ENCODE measurements around the gene ASMTL.
"Not testable (repeated sequence)": the region's sequence is repeated elsewhere in the genome, so short reads cannot be mapped to it uniquely, and the experiment has no call there.

Gene ASMTL, protein sequence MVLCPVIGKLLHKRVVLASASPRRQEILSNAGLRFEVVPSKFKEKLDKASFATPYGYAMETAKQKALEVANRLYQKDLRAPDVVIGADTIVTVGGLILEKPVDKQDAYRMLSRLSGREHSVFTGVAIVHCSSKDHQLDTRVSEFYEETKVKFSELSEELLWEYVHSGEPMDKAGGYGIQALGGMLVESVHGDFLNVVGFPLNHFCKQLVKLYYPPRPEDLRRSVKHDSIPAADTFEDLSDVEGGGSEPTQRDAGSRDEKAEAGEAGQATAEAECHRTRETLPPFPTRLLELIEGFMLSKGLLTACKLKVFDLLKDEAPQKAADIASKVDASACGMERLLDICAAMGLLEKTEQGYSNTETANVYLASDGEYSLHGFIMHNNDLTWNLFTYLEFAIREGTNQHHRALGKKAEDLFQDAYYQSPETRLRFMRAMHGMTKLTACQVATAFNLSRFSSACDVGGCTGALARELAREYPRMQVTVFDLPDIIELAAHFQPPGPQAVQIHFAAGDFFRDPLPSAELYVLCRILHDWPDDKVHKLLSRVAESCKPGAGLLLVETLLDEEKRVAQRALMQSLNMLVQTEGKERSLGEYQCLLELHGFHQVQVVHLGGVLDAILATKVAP

DNA sequence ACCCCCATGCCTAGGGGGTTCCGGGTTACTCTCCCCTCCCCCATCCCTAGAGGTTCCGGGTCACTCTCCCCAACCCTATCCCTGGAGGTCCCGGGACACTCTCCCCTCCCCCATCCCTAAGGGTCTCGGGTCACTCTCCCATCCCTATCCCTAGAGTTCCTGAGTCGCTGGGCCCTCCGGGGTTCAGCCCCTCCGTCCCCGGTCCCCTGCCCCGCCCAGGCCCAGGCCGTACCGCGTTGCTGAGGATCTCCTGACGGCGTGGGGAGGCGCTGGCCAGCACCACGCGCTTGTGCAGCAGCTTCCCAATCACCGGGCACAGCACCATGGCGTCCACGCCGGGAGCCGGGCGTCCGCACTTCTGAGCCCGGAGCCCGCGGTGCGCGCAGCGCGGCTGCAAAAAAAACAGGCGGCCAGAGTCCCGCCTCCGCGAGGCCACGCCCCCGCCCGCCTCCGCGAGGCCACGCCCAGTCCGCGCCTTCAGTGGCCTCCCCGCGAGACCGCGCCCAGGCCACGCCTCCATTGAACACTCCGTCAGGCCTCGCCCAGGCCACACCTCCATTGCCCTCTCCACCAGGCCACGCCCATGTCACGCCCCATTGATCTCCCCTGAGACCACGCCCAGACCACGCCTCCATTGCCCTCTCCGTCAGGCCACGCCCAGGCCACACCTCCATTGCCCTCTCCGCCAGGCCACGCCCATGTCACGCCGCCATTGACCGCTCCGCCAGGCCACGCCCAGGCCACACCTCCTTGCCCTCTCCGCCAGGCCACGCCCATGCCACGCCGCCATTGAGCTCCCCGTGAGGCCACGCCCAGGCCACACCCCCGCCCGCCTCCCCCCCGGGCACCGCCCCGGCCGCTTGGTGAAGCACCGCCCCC, at the start of gene ASMTL:
Gene ASMTL, minus strand, starts transcription at position 394 of the 879 bp plus-strand sequence. Its CDS starts 69 bp downstream, at position 325.
- peak; percentile 100 for DNase-seq (ENCODE audit: low read depth in 2 of 3, low spot score in 2 of 3)

DNA sequence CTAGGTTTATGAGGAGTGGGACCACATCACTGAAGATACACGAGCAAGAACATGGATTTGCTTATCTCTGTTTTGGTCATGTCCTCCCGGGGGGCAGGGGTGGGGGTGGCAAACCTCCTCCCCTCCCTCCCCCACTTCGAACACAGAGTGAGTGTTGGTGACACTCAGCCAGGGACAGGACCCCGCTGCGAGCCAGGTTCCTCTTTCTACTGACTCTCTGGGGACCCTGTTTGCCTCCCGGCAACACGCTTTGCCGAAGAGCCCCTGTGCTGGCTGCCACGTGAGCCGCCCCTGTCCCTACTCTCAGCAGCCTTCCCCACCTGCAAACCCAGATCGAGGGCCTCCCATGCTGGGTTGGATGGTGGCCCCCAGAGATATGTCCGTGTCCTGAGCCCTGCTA, 49.5 kb upstream of the ASMTL start:
- no peak for DNase-seq (ENCODE audit: low read depth in 2 of 3, low spot score in 2 of 3)

GRCh38 chrX:1500701-1501624, 48.3 kb upstream of the ASMTL start:
- DNase-seq (ENCODE audit: low read depth in 2 of 3, low spot score in 2 of 3): no peak

DNA sequence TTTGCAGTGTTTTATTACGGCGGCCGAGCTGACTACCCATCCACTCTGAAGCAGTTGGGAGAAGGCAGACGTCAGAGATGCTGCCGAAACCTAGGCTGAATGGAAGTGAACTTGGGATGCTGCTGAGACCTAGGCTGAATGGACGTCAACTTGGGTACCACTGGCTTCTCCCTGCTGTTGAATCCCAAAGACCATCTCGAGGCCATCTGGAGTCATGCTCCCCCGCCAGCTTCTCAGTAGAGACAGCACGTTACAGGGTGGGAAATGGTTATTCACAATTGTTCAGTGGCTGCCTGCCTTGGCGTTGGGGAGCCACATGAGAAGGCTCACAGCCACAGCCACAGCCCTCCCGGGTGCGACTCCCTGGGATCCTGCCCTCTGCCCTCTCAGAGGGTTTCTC, 43.4 kb upstream of the ASMTL start:
- DNase-seq (ENCODE audit: low read depth in 2 of 3, low spot score in 2 of 3): no peak

- no peak for DNase-seq (ENCODE audit: low read depth in 2 of 3, low spot score in 2 of 3)
Observed at GRCh38 chrX:1493877-1494510, 41.3 kb upstream of the ASMTL start.

DNA sequence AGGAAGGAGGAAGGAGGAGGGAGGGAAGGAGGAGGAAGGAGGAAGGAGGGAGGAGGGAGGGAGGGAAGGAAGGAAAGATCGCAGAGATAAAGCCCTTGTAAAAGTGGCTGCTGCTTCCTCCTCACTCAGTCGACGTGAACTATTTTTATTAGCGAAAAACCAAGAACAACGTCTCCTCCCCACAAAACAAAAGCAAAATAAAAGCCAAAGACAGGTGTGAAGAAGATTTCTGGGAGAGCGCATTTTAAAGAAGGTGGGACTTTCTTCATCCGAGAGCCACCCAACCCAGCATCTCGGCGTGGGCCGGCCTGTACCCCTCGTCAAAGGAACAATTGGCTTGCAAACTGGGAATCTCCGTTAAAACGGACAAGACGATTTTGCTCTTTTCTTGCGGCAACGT, 40.7 kb upstream of the ASMTL start:
- DNase-seq (ENCODE audit: low read depth in 2 of 3, low spot score in 2 of 3): no peak

DNA sequence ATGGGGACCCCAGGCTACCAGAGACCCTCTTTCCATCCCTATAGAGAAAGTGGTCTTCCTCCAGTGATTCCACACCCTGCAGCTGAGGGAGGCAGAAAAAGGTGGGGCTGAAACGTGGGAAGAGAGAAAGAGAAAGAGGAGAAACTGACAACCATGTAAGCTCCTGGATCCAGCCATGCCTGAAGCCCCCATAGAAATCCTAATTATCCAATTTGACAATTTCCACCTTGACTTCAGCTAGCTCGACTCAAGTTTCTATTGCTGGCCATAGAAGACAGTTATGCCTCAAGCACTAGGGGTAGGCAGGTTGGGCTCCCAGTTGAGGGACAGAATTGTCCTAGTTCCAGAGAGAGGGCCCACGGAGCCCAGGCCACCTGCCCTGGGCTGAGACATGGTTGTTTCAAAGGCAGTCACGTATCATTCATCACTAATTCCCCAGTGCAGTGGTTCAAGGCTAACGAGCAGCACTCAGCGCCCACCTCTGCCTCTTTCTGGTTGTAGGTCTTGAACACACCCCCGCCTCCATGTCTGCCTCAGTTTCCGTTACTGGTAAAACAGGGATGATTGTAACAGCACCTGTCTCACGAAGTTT, 39.8 kb upstream of the ASMTL start:
- DNase-seq (ENCODE audit: low read depth in 2 of 3, low spot score in 2 of 3): no peak

- peak in 1 of 3 experiments; percentile 42 for DNase-seq (ENCODE audit: low read depth in 2 of 3, low spot score in 2 of 3)
Observed at GRCh38 chrX:1491851-1492349, 39.2 kb upstream of the ASMTL start.

- DNase-seq (ENCODE audit: low read depth in 2 of 3, low spot score in 2 of 3): not testable (repeated sequence)
Observed at GRCh38 chrX:1491248-1491647, 38.5 kb upstream of the ASMTL start.

DNA sequence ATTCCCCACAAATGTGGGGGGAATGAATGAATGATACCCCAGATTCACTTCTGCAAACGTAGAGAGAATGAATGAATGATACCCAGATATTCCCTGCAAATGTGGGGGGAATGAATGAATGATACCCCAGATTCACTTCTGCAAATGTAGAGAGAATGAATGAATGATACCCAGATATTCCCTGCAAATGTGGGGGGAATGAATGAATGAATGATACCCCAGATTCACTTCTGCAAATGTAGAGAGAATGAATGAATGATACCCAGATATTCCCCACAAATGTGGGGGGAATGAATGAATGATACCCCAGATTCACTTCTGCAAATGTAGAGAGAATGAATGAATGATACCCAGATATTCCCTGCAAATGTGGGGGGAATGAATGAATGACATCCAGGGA, 38.0 kb upstream of the ASMTL start:
- DNase-seq (ENCODE audit: low read depth in 2 of 3, low spot score in 2 of 3): not testable (repeated sequence)

GRCh38 chrX:1489354-1489753, 36.6 kb upstream of the ASMTL start:
- not testable (repeated sequence) for DNase-seq (ENCODE audit: low read depth in 2 of 3, low spot score in 2 of 3)

- no peak for DNase-seq (ENCODE audit: low read depth in 2 of 3, low spot score in 2 of 3)
Observed at GRCh38 chrX:1488745-1489144, 36.0 kb upstream of the ASMTL start.

GRCh38 chrX:1488141-1488540, 35.4 kb upstream of the ASMTL start:
- DNase-seq (ENCODE audit: low read depth in 2 of 3, low spot score in 2 of 3): no peak

GRCh38 chrX:1487401-1487800, 34.7 kb upstream of the ASMTL start:
- DNase-seq (ENCODE audit: low read depth in 2 of 3, low spot score in 2 of 3): no peak

DNA sequence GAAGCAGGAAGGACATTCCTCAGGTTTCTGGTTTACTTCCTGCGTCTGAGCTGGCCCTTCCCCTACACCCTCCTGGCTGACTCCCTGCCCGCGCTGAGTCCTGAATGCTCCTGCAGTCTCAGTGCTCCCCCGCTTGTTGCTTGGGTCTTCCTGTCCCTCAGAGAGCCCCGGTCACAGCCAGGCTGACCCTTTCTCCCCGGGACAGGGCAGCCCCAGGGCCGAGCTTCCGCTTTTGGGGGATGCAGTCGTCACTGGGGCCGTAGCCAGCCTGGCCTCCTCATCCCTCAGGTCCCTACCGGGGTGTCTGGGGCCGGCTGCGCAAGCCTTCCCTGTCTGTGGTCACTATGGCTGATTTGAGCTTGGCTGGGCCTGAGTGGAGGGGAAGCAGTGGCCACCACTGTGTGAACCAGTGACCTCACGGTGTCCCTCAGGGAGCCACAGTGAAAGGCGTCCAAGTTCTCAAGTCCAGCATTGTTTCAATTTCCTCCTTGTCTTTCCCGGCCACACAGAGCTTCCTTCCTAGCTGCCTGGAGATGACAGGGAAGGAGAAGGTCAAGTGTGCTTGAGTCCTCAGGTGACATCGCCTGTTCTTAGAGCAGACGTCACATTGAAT, 34.1 kb upstream of the ASMTL start:
- no peak for DNase-seq (ENCODE audit: low read depth in 2 of 3, low spot score in 2 of 3)

- no peak for DNase-seq (ENCODE audit: low read depth in 2 of 3, low spot score in 2 of 3)
Observed at GRCh38 chrX:1486177-1486576, 33.5 kb upstream of the ASMTL start.

- DNase-seq (ENCODE audit: low read depth in 2 of 3, low spot score in 2 of 3): no peak
Observed at GRCh38 chrX:1485033-1485432, 32.3 kb upstream of the ASMTL start.

DNA sequence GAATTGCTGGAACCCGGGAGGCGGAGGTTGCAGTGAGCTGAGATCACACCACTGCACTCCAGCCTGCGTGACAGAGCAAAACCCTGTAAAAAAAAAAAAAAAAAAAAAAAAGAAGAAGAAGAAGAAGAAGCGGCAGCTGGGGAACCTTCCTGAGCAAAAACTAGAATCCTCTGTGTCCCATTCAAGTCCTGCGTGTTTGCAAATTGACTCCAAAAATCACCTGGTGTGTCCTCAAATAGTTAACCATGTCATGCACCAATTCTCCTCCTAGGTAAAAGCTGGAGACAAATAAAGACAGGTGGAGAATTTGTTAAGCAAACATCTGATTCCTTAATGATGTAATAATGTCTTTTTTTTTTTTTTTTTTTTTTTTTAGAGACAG, 31.9 kb upstream of the ASMTL start:
- DNase-seq (ENCODE audit: low read depth in 2 of 3, low spot score in 2 of 3): no peak
